Frontal cortex (tissue), 4 donors: ENCODE measurements around the gene UBFD1. TPM values are rescaled to one million over a fixed set of nuclear protein-coding genes. Genes with fewer than 3 reads are reported as not detected.
"Not testable (repeated sequence)": the region's sequence is repeated elsewhere in the genome, so short reads cannot be mapped to it uniquely, and the experiment has no call there.

Experiments
- DNase-seq, 2 donors: peaks; one replicate each; pipeline ENCODE4 v3.0.0; 2012; ENCODE audit warnings: low spot score in 2 of 2
- FAIRE-seq: peaks from 2 replicates; lab custom pipeline; 2012; peaks lifted over from hg19 to GRCh38; lab: Jason Lieb, UNC
- total RNA-seq: library from RNA; depleted of rRNA; stranded (reverse); fragments of >200 nt; gene quantifications from one replicate; pipeline ENCODE4 v1.2.3, GENCODE V29; 2014
- donor health status: control.
- donor health status: control.
- donor health status: control.

The UBFD1 gene
- total RNA-seq, 1 donor from 2014 or later = 53.0 TPM

- no peak for DNase-seq
- FAIRE-seq = no peak
Measured at GRCh38 chr16:23524886-23525285, 32.6 kb upstream of the UBFD1 start.

- FAIRE-seq = no peak
- DNase-seq = no peak
Measured at GRCh38 chr16:23527961-23528643, 29.4 kb upstream of the UBFD1 start.

- DNase-seq (no peak), FAIRE-seq (no peak)
Measured at GRCh38 chr16:23528644-23529310, 28.8 kb upstream of the UBFD1 start.

- FAIRE-seq = no peak
- DNase-seq = no peak
Measured at GRCh38 chr16:23530062-23530461, 27.5 kb upstream of the UBFD1 start.

GRCh38 chr16:23532448-23532847 lies 25.1 kb upstream of the UBFD1 start:
- no peak for DNase-seq
- FAIRE-seq = no peak

- FAIRE-seq (no peak), DNase-seq (no peak)
Measured at GRCh38 chr16:23534868-23535860, 22.4 kb upstream of the UBFD1 start.

- DNase-seq = no peak
- FAIRE-seq = no peak
Measured at GRCh38 chr16:23535901-23536300, 21.6 kb upstream of the UBFD1 start.

GRCh38 chr16:23537390-23537789 lies 20.1 kb upstream of the UBFD1 start:
- FAIRE-seq (no peak), DNase-seq (no peak)

- FAIRE-seq = no peak
- DNase-seq = no peak
Measured at GRCh38 chr16:23538919-23539278, 18.6 kb upstream of the UBFD1 start.

GRCh38 chr16:23539984-23540816 lies 17.3 kb upstream of the UBFD1 start:
- no peak for FAIRE-seq
- DNase-seq = no peak

- FAIRE-seq, DNase-seq: not testable (repeated sequence)
Measured at GRCh38 chr16:23540817-23541178, 16.7 kb upstream of the UBFD1 start.

- DNase-seq = no peak
- no peak for FAIRE-seq
Measured at GRCh38 chr16:23544436-23544835, 13.1 kb upstream of the UBFD1 start.

- FAIRE-seq = no peak
- DNase-seq = no peak
Measured at GRCh38 chr16:23549938-23550337, 7.6 kb upstream of the UBFD1 start.

GRCh38 chr16:23552161-23552560 lies 5.4 kb upstream of the UBFD1 start:
- no peak for DNase-seq
- FAIRE-seq = no peak

- DNase-seq (no peak), FAIRE-seq (no peak)
Measured at GRCh38 chr16:23554536-23554935, 3.0 kb upstream of the UBFD1 start.

- DNase-seq (no peak), FAIRE-seq (no peak)
Measured at GRCh38 chr16:23557779-23558702, 514 bp downstream of the UBFD1 start.

- FAIRE-seq (no peak), DNase-seq (no peak)
Measured at GRCh38 chr16:23561586-23561985, 4.1 kb downstream of the UBFD1 start.

- FAIRE-seq (no peak), DNase-seq (no peak)
Measured at GRCh38 chr16:23562505-23562904, 5.0 kb downstream of the UBFD1 start.

GRCh38 chr16:23563186-23563585 lies 5.7 kb downstream of the UBFD1 start:
- DNase-seq (no peak), FAIRE-seq (no peak)
